HG02642 (cell line): Measurements from ENCODE around the gene NCKAP5.

Experiments used
- ATAC-seq: cut with Tn5 transposase; IDR thresholded peaks from one replicate; pipeline ENCODE4 v1.9.1; 2021; ENCODE audit warnings: mild to moderate bottlenecking; ENCODE audit not compliant: unreplicated experiment, poor library complexity

Gene NCKAP5

DNA sequence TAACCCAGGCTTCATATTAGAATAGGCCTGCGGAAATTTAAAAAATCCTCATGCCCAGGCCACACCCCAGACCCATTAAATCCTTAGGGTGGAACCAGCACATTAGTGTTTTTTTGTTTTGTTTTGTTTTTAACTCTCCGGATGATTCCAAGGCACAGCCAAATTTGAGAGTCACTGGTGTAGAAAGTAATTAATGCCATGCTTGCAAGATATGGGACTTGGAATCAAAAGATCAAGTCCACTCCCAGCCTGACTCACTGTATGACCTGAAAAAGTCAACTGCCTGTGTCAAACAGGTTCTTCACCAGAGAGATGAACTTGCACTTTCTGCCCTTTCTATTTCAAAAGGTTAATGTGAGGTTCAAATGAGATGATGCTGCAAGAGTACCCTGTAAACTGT lies 588.0 kb downstream of the NCKAP5 start:
- no peak for ATAC-seq

- no peak for ATAC-seq
These were observed 588.7 kb downstream of the NCKAP5 start for GRCh38 chr2:132979339-132980093.

DNA sequence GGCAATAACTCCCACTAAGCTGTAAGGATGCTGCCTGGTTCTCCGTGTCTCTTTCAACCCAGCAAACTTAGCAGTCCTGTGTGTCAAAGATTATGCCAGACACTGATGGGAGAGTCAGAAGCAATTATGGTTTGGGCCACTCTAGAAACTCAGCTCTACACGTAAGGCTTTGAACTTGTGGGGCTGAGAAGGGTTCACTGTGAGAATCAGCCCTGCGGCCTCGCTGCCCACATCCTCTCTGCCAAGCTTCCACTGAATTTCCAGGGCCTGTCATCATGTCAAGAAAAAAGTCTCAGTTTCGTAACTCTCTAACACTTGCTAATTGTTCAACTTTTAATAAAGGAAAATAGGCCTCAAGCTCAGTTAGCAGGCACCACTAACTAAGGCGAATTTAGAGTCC lies 589.4 kb downstream of the NCKAP5 start:
- no peak for ATAC-seq

DNA sequence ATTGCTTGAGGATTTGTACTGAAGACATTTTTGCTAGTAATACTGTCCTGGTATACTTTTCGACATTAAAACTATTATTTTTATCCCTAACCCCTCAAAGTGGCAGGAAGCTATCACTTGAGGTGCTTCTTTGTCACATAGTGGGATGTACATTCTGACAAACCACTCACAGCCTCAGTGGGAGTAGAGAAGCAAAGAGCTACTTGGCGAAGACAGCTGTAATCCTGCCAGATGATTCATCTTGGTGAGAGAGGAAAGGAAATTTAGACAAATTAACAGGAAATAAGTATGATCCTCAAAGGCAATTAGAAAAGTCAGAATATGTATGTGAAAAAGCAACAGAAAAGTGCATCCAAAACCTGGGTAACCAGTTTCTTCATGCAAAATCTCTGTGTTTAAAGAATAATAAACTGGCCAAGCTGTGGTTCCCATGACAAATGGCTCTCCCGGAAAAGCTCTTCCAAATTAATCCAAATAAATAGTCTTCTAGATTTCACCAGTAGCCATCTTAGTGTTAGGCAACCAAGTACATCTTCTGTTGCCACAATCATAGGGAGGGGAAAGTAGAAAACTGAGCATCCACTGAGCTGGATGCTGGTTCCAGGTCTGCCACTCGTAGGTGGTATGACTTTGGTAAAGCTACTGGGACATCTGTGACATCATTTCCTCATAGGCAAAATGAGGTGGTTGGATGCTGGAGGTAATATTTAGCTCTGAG lies 590.3 kb downstream of the NCKAP5 start:
- ATAC-seq, result no peak

- no peak for ATAC-seq
These were observed 592.8 kb downstream of the NCKAP5 start for GRCh38 chr2:132975193-132976105.

DNA sequence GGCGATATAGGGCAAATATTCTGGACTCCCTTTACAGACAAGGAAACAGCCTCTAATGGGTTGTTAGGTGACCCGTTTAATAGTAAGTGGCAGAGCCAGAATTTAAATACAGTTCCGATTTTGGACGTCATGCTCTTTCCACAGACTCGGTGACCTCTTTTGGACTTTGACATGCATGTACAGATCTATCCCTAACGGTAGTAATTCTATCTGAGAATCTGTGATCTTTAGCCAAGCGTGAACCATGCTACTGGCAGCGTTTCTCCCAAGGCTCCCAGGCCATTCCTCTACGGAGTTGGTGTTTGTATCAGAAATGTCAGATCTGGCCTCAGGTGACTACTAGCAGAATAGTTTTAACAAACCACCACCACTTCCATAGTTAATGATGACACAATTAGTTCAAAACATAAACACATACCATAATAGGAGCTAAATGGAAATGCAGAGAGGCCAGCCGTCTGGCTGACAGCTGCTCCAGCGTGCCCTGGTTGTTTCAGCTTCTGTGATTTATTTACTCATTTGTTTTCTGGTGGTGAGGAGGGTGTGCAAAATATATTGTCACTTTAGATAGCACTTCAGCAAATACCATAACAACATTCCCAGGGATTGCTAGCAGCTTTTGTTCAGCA lies 593.7 kb downstream of the NCKAP5 start:
- ATAC-seq, result no peak

DNA sequence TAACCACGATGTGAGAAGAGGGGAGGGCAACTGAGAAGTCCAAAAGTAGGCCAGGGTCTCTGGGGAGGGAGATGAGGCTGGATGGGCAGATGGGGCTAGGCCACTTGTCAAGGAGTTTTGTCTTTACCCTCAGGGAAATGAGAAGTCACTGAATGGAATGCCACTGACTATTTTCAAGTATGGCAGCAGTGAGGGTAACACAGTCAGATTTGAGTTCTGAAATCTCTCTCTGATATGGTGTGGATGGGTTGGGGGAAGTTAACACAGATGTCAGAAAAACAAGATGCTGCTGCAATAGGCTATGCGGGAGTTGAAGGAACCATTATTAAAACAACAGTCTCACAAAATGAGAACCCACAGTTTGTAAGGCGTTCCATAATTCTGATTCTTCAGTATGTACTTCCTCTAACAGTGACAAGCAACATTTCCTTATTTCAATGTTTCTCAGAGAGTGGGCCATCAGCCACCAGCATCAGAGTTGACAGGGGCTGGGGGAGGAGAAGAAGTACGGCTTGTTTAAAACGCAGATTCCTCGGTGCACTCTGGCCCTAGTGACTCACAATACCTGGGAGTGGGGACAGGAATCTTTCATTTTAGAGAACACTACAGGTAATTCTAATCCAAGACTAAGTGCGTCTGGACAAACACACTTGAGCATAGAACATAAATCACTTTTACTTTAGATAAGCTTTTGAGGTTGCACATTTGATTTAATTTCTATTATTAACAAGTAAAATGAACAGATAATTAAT lies 596.8 kb downstream of the NCKAP5 start:
- ATAC-seq, result no peak

DNA sequence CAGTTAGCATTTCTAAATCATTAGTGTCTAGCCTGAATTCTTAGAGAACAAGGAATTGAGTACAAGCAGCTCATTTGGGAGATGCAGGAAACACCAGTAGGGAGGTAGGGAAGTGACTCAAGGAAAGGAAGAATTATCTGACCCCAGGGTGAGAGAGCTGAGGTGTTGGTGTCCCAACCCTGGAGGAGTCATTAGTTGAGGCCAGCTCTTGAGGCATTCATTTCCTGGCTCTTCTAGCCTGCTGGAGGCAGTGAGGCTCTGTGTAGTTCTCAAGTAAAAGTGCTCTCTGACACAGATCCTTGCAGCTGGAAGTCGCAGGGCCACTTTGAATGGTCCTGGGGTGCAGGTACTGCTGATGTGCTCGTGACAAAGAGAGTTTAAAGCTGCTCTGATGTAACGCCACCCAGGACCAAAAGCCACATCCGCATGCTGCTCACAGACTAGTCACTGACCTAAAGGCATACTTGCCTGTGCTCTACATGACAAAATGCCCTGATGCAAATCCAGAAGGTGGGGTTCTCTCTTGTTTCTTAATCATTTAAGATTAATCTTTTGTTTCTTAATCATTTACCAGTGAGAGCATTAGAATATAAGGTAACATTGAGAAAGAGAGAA lies 598.8 kb downstream of the NCKAP5 start:
- ATAC-seq, result no peak

DNA sequence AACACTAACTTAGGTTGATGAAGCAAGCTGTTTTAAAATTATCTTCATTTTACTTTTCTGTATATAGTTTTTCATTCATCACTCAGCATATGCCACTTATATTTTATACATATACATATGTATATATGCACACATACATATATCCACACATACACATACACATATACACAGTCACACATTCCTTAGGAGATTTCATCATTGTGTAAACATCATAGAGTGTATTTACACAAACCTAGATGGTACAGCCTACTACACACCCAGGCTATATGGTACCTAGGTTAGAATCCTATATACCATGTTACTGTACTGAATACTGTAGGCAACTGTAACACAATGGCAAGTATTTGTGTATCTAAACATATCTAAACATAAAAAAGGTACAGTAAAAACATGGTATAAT lies 602.8 kb downstream of the NCKAP5 start:
- ATAC-seq, result no peak

DNA sequence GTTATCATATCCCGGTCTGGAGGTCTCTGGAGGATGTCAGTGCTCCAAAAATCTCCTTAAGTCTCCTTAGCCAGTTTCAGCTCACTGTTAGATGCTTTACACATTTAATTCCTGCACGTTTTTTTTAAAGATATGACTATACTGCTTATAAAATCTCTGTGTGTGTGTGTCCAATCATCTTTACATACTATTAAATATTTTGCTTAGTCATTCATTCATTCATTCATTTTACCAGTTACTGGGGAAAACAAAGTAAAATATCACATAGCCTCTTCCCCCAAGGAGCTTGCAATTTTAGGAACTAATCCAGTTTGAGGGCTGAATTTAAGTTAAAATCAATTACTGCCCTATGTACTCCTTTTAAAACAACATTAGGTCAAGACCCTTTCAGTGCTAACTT lies 605.1 kb downstream of the NCKAP5 start:
- ATAC-seq, result no peak

- ATAC-seq, result no peak
These were observed 609.4 kb downstream of the NCKAP5 start for GRCh38 chr2:132958887-132959286.

- ATAC-seq, result no peak
These were observed 612.2 kb downstream of the NCKAP5 start for GRCh38 chr2:132955871-132956615.

DNA sequence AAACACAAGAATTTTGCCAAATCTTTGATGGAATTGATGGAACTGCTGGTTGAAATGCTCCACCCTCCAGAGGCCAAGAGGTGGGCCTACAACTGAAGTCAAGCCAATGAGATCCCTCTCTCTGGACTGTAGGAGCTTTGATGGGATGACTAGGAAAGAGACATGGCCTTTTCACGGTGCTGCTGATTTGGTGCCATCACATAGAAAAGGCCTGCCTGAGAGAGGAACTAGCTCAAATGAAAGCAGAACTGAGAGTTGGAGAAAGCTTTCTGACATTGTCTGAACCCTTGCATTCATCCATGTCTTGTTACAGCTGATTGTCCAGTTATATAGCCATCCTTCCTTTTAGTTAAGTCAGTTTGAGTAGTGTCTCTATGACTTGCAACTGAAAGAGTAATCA lies 614.5 kb downstream of the NCKAP5 start:
- peak; percentile 71 for ATAC-seq

DNA sequence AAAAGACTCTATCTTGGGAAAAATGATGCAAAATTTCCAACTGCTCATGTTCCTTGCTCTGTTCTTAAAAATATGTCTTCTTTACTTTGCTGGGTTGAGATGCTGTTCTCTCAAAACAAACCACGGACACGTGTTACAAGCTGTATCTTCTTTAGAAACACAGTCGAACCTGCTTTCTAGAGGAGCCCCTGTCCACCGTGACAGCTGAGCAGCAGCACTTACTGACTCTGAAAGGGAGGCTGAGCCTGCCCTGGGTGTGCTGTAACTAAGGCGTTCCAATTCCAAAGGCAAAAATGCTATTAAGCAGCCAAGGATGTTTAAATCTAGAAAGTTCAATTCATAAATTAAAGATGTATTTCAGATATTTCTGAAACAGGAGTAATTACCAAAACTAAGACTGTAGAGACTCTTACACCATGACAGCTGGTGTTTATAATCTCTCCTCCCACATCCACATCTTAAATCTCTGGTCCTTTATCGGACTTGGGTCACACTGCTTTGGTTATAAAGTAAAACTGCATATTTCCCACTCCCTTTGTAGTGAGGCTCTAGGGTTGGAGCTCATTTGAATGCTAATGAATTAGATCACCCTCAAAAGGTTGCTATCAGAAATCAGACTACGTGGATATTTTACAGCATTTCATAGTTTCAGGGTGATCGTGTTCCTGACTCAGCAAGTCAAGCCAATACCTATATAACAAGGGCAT lies 617.1 kb downstream of the NCKAP5 start:
- no peak for ATAC-seq

DNA sequence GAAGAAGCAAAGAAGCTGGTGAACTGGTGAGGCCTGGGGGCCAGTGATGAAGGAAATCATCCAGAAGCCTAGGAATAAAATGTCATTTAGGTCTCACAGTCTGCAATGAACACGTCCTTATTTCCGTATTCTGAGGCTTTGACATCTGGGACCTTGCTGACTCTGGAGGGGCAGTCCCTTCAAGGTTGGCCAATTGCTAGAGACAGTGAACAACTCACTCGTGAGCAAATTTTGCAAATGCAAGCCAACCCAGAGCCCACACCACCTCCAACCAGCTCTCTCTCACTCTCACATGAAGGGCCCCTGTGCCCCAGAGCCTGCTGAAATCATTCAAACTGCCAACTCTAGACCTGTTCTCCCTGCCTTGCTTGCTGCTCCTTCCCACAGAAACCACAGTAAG lies 619.2 kb downstream of the NCKAP5 start:
- no peak for ATAC-seq

- ATAC-seq, result no peak
These were observed 620.1 kb downstream of the NCKAP5 start for GRCh38 chr2:132948211-132948610.

DNA sequence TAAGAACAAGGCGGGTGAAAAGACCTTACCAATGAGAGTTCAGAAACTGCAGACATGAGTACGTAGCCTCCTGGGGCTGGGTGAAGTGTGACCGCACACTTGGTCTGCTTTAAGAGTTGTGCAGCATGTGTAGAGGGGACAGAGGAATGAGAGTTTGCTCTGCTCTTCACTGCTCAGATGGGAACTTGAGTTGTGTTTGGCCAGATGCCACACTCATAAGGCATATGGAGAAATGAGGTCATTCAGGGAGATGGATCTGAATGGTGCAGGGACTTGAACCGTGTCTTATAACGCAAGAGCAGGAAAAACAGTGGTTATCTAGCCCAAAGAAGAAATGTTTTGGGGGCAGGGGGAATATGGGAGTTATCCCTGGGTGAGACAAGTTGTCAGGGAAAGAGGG lies 624.4 kb downstream of the NCKAP5 start:
- no peak for ATAC-seq
